ENCODE data around the gene RAPGEF1.

GRCh38 chr9:131628459-131629225, 111.2 kb downstream of the RAPGEF1 start:
- TF ChIP-seq EP300 (IDR thresholded peaks at IDR 0.05) (no peak), POLR2AphosphoS5 (IDR thresholded peaks at IDR 0.05) (no peak), POLR2A (IDR thresholded peaks at IDR 0.05) (no peak)
- TF ChIP-seq, protein P1, sequence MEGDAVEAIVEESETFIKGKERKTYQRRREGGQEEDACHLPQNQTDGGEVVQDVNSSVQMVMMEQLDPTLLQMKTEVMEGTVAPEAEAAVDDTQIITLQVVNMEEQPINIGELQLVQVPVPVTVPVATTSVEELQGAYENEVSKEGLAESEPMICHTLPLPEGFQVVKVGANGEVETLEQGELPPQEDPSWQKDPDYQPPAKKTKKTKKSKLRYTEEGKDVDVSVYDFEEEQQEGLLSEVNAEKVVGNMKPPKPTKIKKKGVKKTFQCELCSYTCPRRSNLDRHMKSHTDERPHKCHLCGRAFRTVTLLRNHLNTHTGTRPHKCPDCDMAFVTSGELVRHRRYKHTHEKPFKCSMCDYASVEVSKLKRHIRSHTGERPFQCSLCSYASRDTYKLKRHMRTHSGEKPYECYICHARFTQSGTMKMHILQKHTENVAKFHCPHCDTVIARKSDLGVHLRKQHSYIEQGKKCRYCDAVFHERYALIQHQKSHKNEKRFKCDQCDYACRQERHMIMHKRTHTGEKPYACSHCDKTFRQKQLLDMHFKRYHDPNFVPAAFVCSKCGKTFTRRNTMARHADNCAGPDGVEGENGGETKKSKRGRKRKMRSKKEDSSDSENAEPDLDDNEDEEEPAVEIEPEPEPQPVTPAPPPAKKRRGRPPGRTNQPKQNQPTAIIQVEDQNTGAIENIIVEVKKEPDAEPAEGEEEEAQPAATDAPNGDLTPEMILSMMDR (IDR thresholded peaks at IDR 0.05) = no peak
